H9 (cell line): ENCODE measurements around the gene PKNOX2. TPM values are rescaled to one million over a fixed set of nuclear protein-coding genes. Genes with fewer than 3 reads are reported as not detected.

Experiments used
- DNase-seq: peaks from one replicate; pipeline ENCODE4 v3.0.0-alpha.2; 2017
- H2AFZ ChIP-seq: one replicate; pipeline ENCODE4 v1.6.1; 2013; ENCODE audit warnings: mild to moderate bottlenecking, low read length, control low read depth, moderate library complexity
- H2AK5ac ChIP-seq: 2 replicates; pipeline ENCODE4 v1.6.1; 2013; ENCODE audit warnings: low read length, control low read depth, mixed read lengths; ENCODE audit not compliant: insufficient read length
- H2BK120ac ChIP-seq: one replicate; pipeline ENCODE4 v1.6.1; 2013; ENCODE audit warnings: low read depth, mild to moderate bottlenecking, low read length, control low read depth, inconsistent platforms; ENCODE audit not compliant: poor library complexity, severe bottlenecking
- H2BK12ac ChIP-seq: 2 replicates; pipeline ENCODE4 v1.6.1; 2013; ENCODE audit warnings: low read length, control low read depth, mixed read lengths, low read depth; ENCODE audit not compliant: insufficient read length
- H2BK15ac ChIP-seq: 2 replicates; pipeline ENCODE4 v1.6.1; 2013; ENCODE audit warnings: low read depth, low read length, control low read depth
- H2BK20ac ChIP-seq: one replicate; pipeline ENCODE4 v1.6.1; 2013; ENCODE audit warnings: low read depth, mild to moderate bottlenecking, low read length, control low read depth, inconsistent platforms; ENCODE audit not compliant: poor library complexity, severe bottlenecking
- H2BK5ac ChIP-seq: 2 replicates; pipeline ENCODE4 v1.6.1; 2013; ENCODE audit warnings: low read length, control low read depth, mixed read lengths; ENCODE audit not compliant: insufficient read length
- H3K14ac ChIP-seq: 2 replicates; pipeline ENCODE4 v1.6.1; 2013; ENCODE audit warnings: low read length, control low read depth; ENCODE audit not compliant: insufficient read depth
- H3K18ac ChIP-seq: 2 replicates; pipeline ENCODE4 v1.6.1; 2013; ENCODE audit warnings: low read depth, mild to moderate bottlenecking, mixed read lengths, low read length, control low read depth; ENCODE audit not compliant: insufficient read length
- H3K23ac ChIP-seq: 2 replicates; pipeline ENCODE4 v1.6.1; 2013; ENCODE audit warnings: low read length, control low read depth, mixed read lengths, low read depth; ENCODE audit not compliant: insufficient read length
- H3K23me2 ChIP-seq: 2 replicates; pipeline ENCODE4 v1.6.1; 2013; ENCODE audit warnings: low read depth, mild to moderate bottlenecking, mixed read lengths, low read length, control low read depth; ENCODE audit not compliant: insufficient read length, poor library complexity, severe bottlenecking
- H3K27ac ChIP-seq: 2 replicates; pipeline ENCODE4 v1.5.1; 2013; ENCODE audit warnings: low read length, control low read depth, mixed read lengths, low read depth; ENCODE audit not compliant: insufficient read length
- H3K27me3 ChIP-seq: 2 replicates; pipeline ENCODE4 v1.6.1; 2013; ENCODE audit warnings: low read length, control low read depth, inconsistent platforms; ENCODE audit not compliant: insufficient read depth
- H3K4ac ChIP-seq: 2 replicates; pipeline ENCODE4 v1.6.1; 2013; ENCODE audit warnings: low read depth, mild to moderate bottlenecking, control low read depth, inconsistent platforms, low read length, moderate library complexity
- H3K4me1 ChIP-seq: 2 replicates; pipeline ENCODE4 v1.6.1; 2013; ENCODE audit warnings: low read length, control low read depth, inconsistent platforms; ENCODE audit not compliant: insufficient read depth
- H3K4me2 ChIP-seq: 2 replicates; pipeline ENCODE4 v1.6.1; 2013; ENCODE audit warnings: low read length, control low read depth, mixed read lengths; ENCODE audit not compliant: insufficient read length, insufficient read depth
- H3K56ac ChIP-seq: 2 replicates; pipeline ENCODE4 v1.6.1; 2013; ENCODE audit warnings: low read depth, mild to moderate bottlenecking, mixed read lengths, low read length, control low read depth; ENCODE audit not compliant: insufficient read length
- H3K79me1 ChIP-seq: 2 replicates; pipeline ENCODE4 v1.6.1; 2013; ENCODE audit warnings: low read depth, mild to moderate bottlenecking, moderate library complexity, low read length, control low read depth, inconsistent platforms; ENCODE audit not compliant: insufficient read depth, poor library complexity, severe bottlenecking
- H3K79me2 ChIP-seq: 2 replicates; pipeline ENCODE4 v1.6.1; 2013; ENCODE audit warnings: low read length, control low read depth, inconsistent platforms; ENCODE audit not compliant: insufficient read depth
- H3K9ac ChIP-seq: 2 replicates; pipeline ENCODE4 v1.6.1; 2013; ENCODE audit warnings: low read length, control low read depth, mixed read lengths; ENCODE audit not compliant: insufficient read length; ENCODE audit errors: extremely low read depth
- H3K9me3 ChIP-seq: one replicate; pipeline ENCODE4 v1.6.1; 2013; ENCODE audit warnings: low read depth, low read length, inconsistent platforms; ENCODE audit not compliant: control insufficient read depth
- H3T11ph ChIP-seq: one replicate; pipeline ENCODE4 v1.6.1; 2013; ENCODE audit warnings: mild to moderate bottlenecking, low read length, control low read depth, inconsistent platforms
- H4K20me1 ChIP-seq: one replicate; pipeline ENCODE4 v1.6.1; 2013; ENCODE audit not compliant: control insufficient read depth, insufficient read length, insufficient read depth
- H4K5ac ChIP-seq: 2 replicates; pipeline ENCODE4 v1.6.1; 2013; ENCODE audit warnings: low read depth, mild to moderate bottlenecking, mixed read lengths, low read length, control low read depth; ENCODE audit not compliant: insufficient read length
- H4K8ac ChIP-seq: replicated peaks from 2 replicates; pipeline ENCODE4 v1.6.1; 2013; ENCODE audit warnings: low read length, control low read depth, mixed read lengths, low read depth; ENCODE audit not compliant: insufficient read length
- H4K91ac ChIP-seq: 2 replicates; pipeline ENCODE4 v1.6.1; 2013; ENCODE audit warnings: low read depth, mild to moderate bottlenecking, moderate library complexity, mixed read lengths, low read length, control low read depth; ENCODE audit not compliant: insufficient read length
- H3K27ac Mint-ChIP-seq, 3 experiments: 2 replicates in 2 of 3; 3 replicates in 1 of 3; pipeline ENCODE4 v1.8.0; 2020 to 2021; ENCODE audit warnings: mixed read lengths in 3 of 3, mild to moderate bottlenecking in 1 of 3, moderate library complexity in 1 of 3
- H3K27me3 Mint-ChIP-seq: 2 replicates; pipeline ENCODE4 v1.8.0; 2021; ENCODE audit warnings: low read depth, mild to moderate bottlenecking, moderate library complexity, mixed read lengths
- H3K36me3 Mint-ChIP-seq, 3 experiments: 2 replicates in 2 of 3; 3 replicates in 1 of 3; pipeline ENCODE4 v1.8.0; 2020 to 2021; ENCODE audit warnings: low read depth in 3 of 3, mixed read lengths in 3 of 3; ENCODE audit not compliant: insufficient read depth in 1 of 3
- H3K4me1 Mint-ChIP-seq, 2 experiments: 2 replicates each; pipeline ENCODE4 v1.8.0; 2020; ENCODE audit warnings: mixed read lengths in 2 of 2
- H3K4me3 Mint-ChIP-seq, 2 experiments: 2 replicates in 1 of 2; 3 replicates in 1 of 2; pipeline ENCODE4 v1.8.0; 2020 to 2021; ENCODE audit warnings: mild to moderate bottlenecking in 2 of 2, mixed read lengths in 2 of 2, moderate library complexity in 1 of 2
- H3K9me3 Mint-ChIP-seq, 2 experiments: 2 replicates in 1 of 2; 3 replicates in 1 of 2; pipeline ENCODE4 v1.8.0; 2020; ENCODE audit warnings: mild to moderate bottlenecking in 2 of 2, mixed read lengths in 2 of 2, moderate library complexity in 1 of 2
- CTCF ChIP-seq: fragments of 200-600 bp; sonication (generic); conservative IDR thresholded peaks from 3 replicates; pipeline ENCODE4 v1.8.0; 2021; ENCODE audit warnings: antibody characterized with exemption, mild to moderate bottlenecking
- WGBS: extraction: QIAGEN DNeasy Blood & Tissue Kit; methylation state at CpG from one replicate; pipeline ENCODE4 v1.1.7; 2013; ENCODE audit warnings: missing lambda C conversion rate, low lambda C conversion rate, mixed read lengths; ENCODE audit not compliant: insufficient read length; ENCODE audit errors: extremely low coverage; 5-methylcytosine and 5-hydroxymethylcytosine counted together
- total RNA-seq: library from RNA; stranded (reverse); gene quantifications from 2 replicates; pipeline ENCODE4 v1.2.1, GENCODE V29; 2021

The PKNOX2 gene
- total RNA-seq, 1 experiment from 2014 or later = 1.3 TPM

- H2BK20ac ChIP-seq = no peak overlapping the region
- no peaks in the 10 kb centered on the region; a peak in 1 of 7 replicates for H3K36me3 Mint-ChIP-seq
- H3K23ac ChIP-seq = no peak overlapping the region
- H4K8ac ChIP-seq = no peak overlapping the region
- peak overlapping the region; percentile 84 for H3K14ac ChIP-seq
- peaks cover 35% of the 10 kb centered on the region for H3K27me3 ChIP-seq
- no peaks in the 10 kb centered on the region for H4K20me1 ChIP-seq
- no peak for TF ChIP-seq CTCF
- H3K4me1 Mint-ChIP-seq = peaks cover 57 to 66% of the 10 kb centered on the region in 2 experiments
- no peak overlapping the region for H2BK120ac ChIP-seq
- no peak overlapping the region for H3K4ac ChIP-seq
- no peak overlapping the region for H2AFZ ChIP-seq
- H2AK5ac ChIP-seq = no peak overlapping the region
- peak overlapping the region; percentile 68 for H3T11ph ChIP-seq
- peak overlapping the region; percentile 65 for H3K18ac ChIP-seq
- H4K91ac ChIP-seq = no peak overlapping the region
- H3K27me3 Mint-ChIP-seq = peaks cover 47% of the 10 kb centered on the region
- H3K23me2 ChIP-seq = peaks cover 36% of the 10 kb centered on the region
- no CpG with 5 or more reads among the region's 8 CpGs for WGBS
- no peak overlapping the region for H2BK12ac ChIP-seq
- no peaks in the 10 kb centered on the region for H3K9me3 ChIP-seq
- no peaks in the 10 kb centered on the region for H3K79me2 ChIP-seq
- H2BK15ac ChIP-seq = no peak overlapping the region
- DNase-seq = no peak
- peaks cover 6% of the 10 kb centered on the region; the same call in 1 of the 2 replicates for H3K4me1 ChIP-seq
- no peak overlapping the region for H3K9ac ChIP-seq
- no peak overlapping the region for H4K5ac ChIP-seq
- H3K4me2 ChIP-seq = peak overlapping the region; percentile 88
- H3K56ac ChIP-seq = no peak overlapping the region
- peak overlapping the region; percentile 93 to 96 (median 94) for H3K27ac Mint-ChIP-seq
- H2BK5ac ChIP-seq = no peak overlapping the region
- H3K9me3 Mint-ChIP-seq = 0 out of 5 replicates have a peak, but pooled peaks cover 0 to 3% of the 10 kb centered on the region in 2 experiments
- peak overlapping the region; percentile 57 to 90 for H3K4me3 Mint-ChIP-seq
- H3K79me1 ChIP-seq = no peaks in the 10 kb centered on the region
- H3K27ac ChIP-seq = no peak overlapping the region
These were observed 495 bp upstream of the PKNOX2 start for GRCh38 chr11:125164091-125164421.
